ENCODE data around the gene ZFP62. TPM values are rescaled to one million over a fixed set of nuclear protein-coding genes. Genes with fewer than 3 reads are reported as not detected.

Gene ZFP62
- total RNA-seq, 1 donor: 18.1 TPM

- no peak overlapping the region for H3K27ac ChIP-seq (ENCODE audit: low read depth, low read length)
- peaks cover 29% of the 10 kb centered on the region for H3K9me3 ChIP-seq (ENCODE audit: low read depth, low read length)
- no peaks in the 10 kb centered on the region for H4K20me1 ChIP-seq (ENCODE audit: insufficient read depth, low read length)
- H3K4me1 ChIP-seq (ENCODE audit: insufficient read depth, low read length): no peaks in the 10 kb centered on the region
- no peak overlapping the region for H2AFZ ChIP-seq (ENCODE audit: low read length)
- H3K27me3 ChIP-seq (ENCODE audit: insufficient read depth, low read length): no peaks in the 10 kb centered on the region
- H3K4me3 ChIP-seq (ENCODE audit: insufficient read depth, low read length): no peak overlapping the region
- H3K4me2 ChIP-seq (ENCODE audit: insufficient read depth, low read length): no peak overlapping the region
- no peak for TF ChIP-seq CTCF (IDR thresholded peaks at IDR 0.05; ENCODE audit: extremely low read depth, low read depth, low read length)
- DNase-seq (ENCODE audit: insufficient read length, low spot score, missing footprints): no peak
- H3K36me3 ChIP-seq (ENCODE audit: insufficient read depth, low read length): peaks cover 50% of the 10 kb centered on the region
- peaks cover 13% of the 10 kb centered on the region for H3K79me2 ChIP-seq (ENCODE audit: insufficient read depth, low read length)
Observed at GRCh38 chr5:180853848-180854176, 7.3 kb downstream of the ZFP62 start.

GRCh38 chr5:180853121-180853847, 7.8 kb downstream of the ZFP62 start:
- TF ChIP-seq CTCF (IDR thresholded peaks at IDR 0.05; ENCODE audit: extremely low read depth, low read depth, low read length): no peak
- H2AFZ ChIP-seq (ENCODE audit: low read length): no peak overlapping the region
- no peak overlapping the region for H3K27ac ChIP-seq (ENCODE audit: low read depth, low read length)
- H3K4me3 ChIP-seq (ENCODE audit: insufficient read depth, low read length): no peak overlapping the region
- H3K36me3 ChIP-seq (ENCODE audit: insufficient read depth, low read length): peaks cover 52% of the 10 kb centered on the region
- H3K27me3 ChIP-seq (ENCODE audit: insufficient read depth, low read length): no peaks in the 10 kb centered on the region
- no peaks in the 10 kb centered on the region for H4K20me1 ChIP-seq (ENCODE audit: insufficient read depth, low read length)
- no peak for DNase-seq (ENCODE audit: insufficient read length, low spot score, missing footprints)
- H3K4me1 ChIP-seq (ENCODE audit: insufficient read depth, low read length): no peaks in the 10 kb centered on the region
- peaks cover 7% of the 10 kb centered on the region for H3K79me2 ChIP-seq (ENCODE audit: insufficient read depth, low read length)
- H3K9me3 ChIP-seq (ENCODE audit: low read depth, low read length): peaks cover 34% of the 10 kb centered on the region
- no peak overlapping the region for H3K4me2 ChIP-seq (ENCODE audit: insufficient read depth, low read length)

GRCh38 chr5:180852495-180852894, 8.6 kb downstream of the ZFP62 start:
- peaks cover 36% of the 10 kb centered on the region for H3K9me3 ChIP-seq (ENCODE audit: low read depth, low read length)
- H4K20me1 ChIP-seq (ENCODE audit: insufficient read depth, low read length): no peaks in the 10 kb centered on the region
- H2AFZ ChIP-seq (ENCODE audit: low read length): no peak overlapping the region
- DNase-seq (ENCODE audit: insufficient read length, low spot score, missing footprints): no peak
- H3K79me2 ChIP-seq (ENCODE audit: insufficient read depth, low read length): peaks cover 7% of the 10 kb centered on the region
- no peak overlapping the region for H3K27ac ChIP-seq (ENCODE audit: low read depth, low read length)
- H3K27me3 ChIP-seq (ENCODE audit: insufficient read depth, low read length): no peaks in the 10 kb centered on the region
- TF ChIP-seq CTCF (IDR thresholded peaks at IDR 0.05; ENCODE audit: extremely low read depth, low read depth, low read length): no peak
- H3K4me2 ChIP-seq (ENCODE audit: insufficient read depth, low read length): no peak overlapping the region
- H3K4me3 ChIP-seq (ENCODE audit: insufficient read depth, low read length): no peak overlapping the region
- H3K4me1 ChIP-seq (ENCODE audit: insufficient read depth, low read length): no peaks in the 10 kb centered on the region
- peaks cover 53% of the 10 kb centered on the region for H3K36me3 ChIP-seq (ENCODE audit: insufficient read depth, low read length)

- TF ChIP-seq CTCF (IDR thresholded peaks at IDR 0.05; ENCODE audit: extremely low read depth, low read depth, low read length): no peak
- Histone ChIP-seq H3K4me3 (ENCODE audit: insufficient read depth, low read length) (no peak overlapping the region), H3K27ac (ENCODE audit: low read depth, low read length) (no peak overlapping the region), H3K27me3 (ENCODE audit: insufficient read depth, low read length) (no peaks in the 10 kb centered on the region), H3K79me2 (ENCODE audit: insufficient read depth, low read length) (peaks cover 3% of the 10 kb centered on the region), H3K9me3 (ENCODE audit: low read depth, low read length) (peaks cover 43% of the 10 kb centered on the region), H4K20me1 (ENCODE audit: insufficient read depth, low read length) (no peaks in the 10 kb centered on the region), H3K4me2 (ENCODE audit: insufficient read depth, low read length) (no peak overlapping the region), H3K4me1 (ENCODE audit: insufficient read depth, low read length) (no peaks in the 10 kb centered on the region), H2AFZ (ENCODE audit: low read length) (no peak overlapping the region), H3K36me3 (ENCODE audit: insufficient read depth, low read length) (peaks cover 54% of the 10 kb centered on the region)
- DNase-seq (ENCODE audit: insufficient read length, low spot score, missing footprints): no peak
Observed at GRCh38 chr5:180850434-180851078, 10.5 kb downstream of the ZFP62 start.
